Right atrium auricular region (tissue), 2 donors: Measurements from ENCODE around the gene MAN1C1. TPM values are rescaled to one million over a fixed set of nuclear protein-coding genes. Genes with fewer than 3 reads are reported as not detected.
A peak's percentile ranks its signal among the peaks of the same experiment; 100 is the strongest.

Experiments used
- DNase-seq: peaks from one replicate; pipeline ENCODE4 v3.0.0-alpha.2; 2019; ENCODE audit warnings: low spot score
- H3K27ac ChIP-seq, 2 donors: fragments of 200-600 bp; sonication (generic); 1 replicate in 1 of 2; 2 replicates in 1 of 2; pipeline ENCODE4 v1.5.1; 2016 to 2019
- H3K27me3 ChIP-seq, 2 donors: fragments of 200-600 bp; sonication (generic); one replicate each; pipeline versions ENCODE4 v1.5.1 to v1.6.0; 2017 to 2019
- H3K36me3 ChIP-seq: fragments of 200-600 bp; sonication (generic); one replicate; pipeline ENCODE4 v1.5.1; 2016
- H3K4me1 ChIP-seq, 2 donors: fragments of 200-600 bp; sonication (generic); one replicate each; pipeline versions ENCODE4 v1.5.1 to v1.6.0; 2017 to 2019
- H3K4me3 ChIP-seq, 2 donors: fragments of 200-600 bp; sonication (generic); 1 replicate in 1 of 2; 2 replicates in 1 of 2; pipeline ENCODE4 v1.5.1; 2017 to 2019; ENCODE audit warnings: mild to moderate bottlenecking in 1 of 2, moderate library complexity in 1 of 2
- H3K9me3 ChIP-seq, 2 donors: fragments of 200-600 bp; sonication (generic); one replicate each; pipeline ENCODE4 v1.5.1; 2019
- CTCF ChIP-seq, 2 donors: fragments of 200-600 bp; sonication (generic); IDR thresholded peaks; one replicate each; pipeline ENCODE4 v1.5.1; 2019; ENCODE audit warnings: antibody characterized with exemption in 2 of 2
- total RNA-seq, 2 donors: library from RNA; depleted of rRNA; stranded (reverse); fragments of >200 nt; gene quantifications; one replicate each; pipeline ENCODE4 v1.1.0, GENCODE V29; 2016

The MAN1C1 gene
- total RNA-seq, 2 donors from 2014 or later = 9.4 to 13.6 TPM

- no peaks in the 10 kb centered on the region for H3K9me3 ChIP-seq
- peaks cover 0 to 20% of the 10 kb centered on the region in 2 donors for H3K4me1 ChIP-seq
- H3K36me3 ChIP-seq = no peaks in the 10 kb centered on the region
- no peaks in the 10 kb centered on the region for H3K27me3 ChIP-seq
- DNase-seq = no peak
- H3K4me3 ChIP-seq = no peak overlapping the region
- no peak for TF ChIP-seq CTCF (IDR thresholded peaks at IDR 0.05)
- H3K27ac ChIP-seq = no peak overlapping the region
Measured at GRCh38 chr1:25624604-25625003, 8.0 kb downstream of the MAN1C1 start.

GRCh38 chr1:25626018-25626417, 9.4 kb downstream of the MAN1C1 start:
- peaks cover 0 to 10% of the 10 kb centered on the region in 2 donors for H3K4me1 ChIP-seq
- no peaks in the 10 kb centered on the region for H3K9me3 ChIP-seq
- TF ChIP-seq CTCF (IDR thresholded peaks at IDR 0.05) = no peak
- H3K27ac ChIP-seq = no peak overlapping the region
- DNase-seq = no peak
- no peak overlapping the region for H3K4me3 ChIP-seq
- H3K36me3 ChIP-seq = no peaks in the 10 kb centered on the region
- no peaks in the 10 kb centered on the region for H3K27me3 ChIP-seq

- no peaks in the 10 kb centered on the region for H3K27me3 ChIP-seq
- no peak overlapping the region for H3K4me3 ChIP-seq
- H3K36me3 ChIP-seq = no peaks in the 10 kb centered on the region
- no peaks in the 10 kb centered on the region for H3K9me3 ChIP-seq
- no peak for DNase-seq
- H3K4me1 ChIP-seq = peaks cover 0 to 17% of the 10 kb centered on the region in 2 donors
- no peak for TF ChIP-seq CTCF (IDR thresholded peaks at IDR 0.05)
- no peak overlapping the region for H3K27ac ChIP-seq
Measured at GRCh38 chr1:25628741-25629421, 12.3 kb downstream of the MAN1C1 start.

GRCh38 chr1:25629836-25630235, 13.2 kb downstream of the MAN1C1 start:
- no peaks in the 10 kb centered on the region for H3K36me3 ChIP-seq
- no peak overlapping the region for H3K4me3 ChIP-seq
- no peak for DNase-seq
- TF ChIP-seq CTCF (IDR thresholded peaks at IDR 0.05) = no peak
- no peaks in the 10 kb centered on the region for H3K27me3 ChIP-seq
- H3K4me1 ChIP-seq = peaks cover 0 to 17% of the 10 kb centered on the region in 2 donors
- H3K27ac ChIP-seq = no peak overlapping the region
- no peaks in the 10 kb centered on the region for H3K9me3 ChIP-seq

- no peak for DNase-seq
- Histone ChIP-seq H3K36me3 (no peaks in the 10 kb centered on the region), H3K27me3 (no peaks in the 10 kb centered on the region), H3K9me3 (peaks cover 0 to 6% of the 10 kb centered on the region in 2 donors), H3K4me1 (peaks cover 0 to 17% of the 10 kb centered on the region in 2 donors), H3K4me3 (peak overlapping the region in 1 of 2 donors; percentile 33), H3K27ac (peak overlapping the region; percentile 38 to 54)
- TF ChIP-seq CTCF (IDR thresholded peaks at IDR 0.05) = no peak
Measured at GRCh38 chr1:25631750-25632485, 15.3 kb downstream of the MAN1C1 start.
